Measurements from ENCODE around the gene ZNF438.

- TF ChIP-seq RAD51 (IDR thresholded peaks at IDR 0.05; ENCODE audit: borderline replicate concordance) (no peak), ZNF253 (CRISPR knock-in tag; IDR thresholded peaks at IDR 0.05; ENCODE audit: borderline replicate concordance) (no peak), EP300 (IDR thresholded peaks at IDR 0.05; ENCODE audit: low read depth in 2 of 2, low read length in 2 of 2) (no peak), EP300 (CRISPR knock-in tag; IDR thresholded peaks at IDR 0.05; ENCODE audit: borderline replicate concordance) (no peak), PCBP1 (IDR thresholded peaks at IDR 0.05; ENCODE audit: borderline replicate concordance, low read depth, low read length) (no peak), TBX3 (IDR thresholded peaks at IDR 0.05; ENCODE audit: borderline replicate concordance) (no peak)
- TF ChIP-seq, protein P1, sequence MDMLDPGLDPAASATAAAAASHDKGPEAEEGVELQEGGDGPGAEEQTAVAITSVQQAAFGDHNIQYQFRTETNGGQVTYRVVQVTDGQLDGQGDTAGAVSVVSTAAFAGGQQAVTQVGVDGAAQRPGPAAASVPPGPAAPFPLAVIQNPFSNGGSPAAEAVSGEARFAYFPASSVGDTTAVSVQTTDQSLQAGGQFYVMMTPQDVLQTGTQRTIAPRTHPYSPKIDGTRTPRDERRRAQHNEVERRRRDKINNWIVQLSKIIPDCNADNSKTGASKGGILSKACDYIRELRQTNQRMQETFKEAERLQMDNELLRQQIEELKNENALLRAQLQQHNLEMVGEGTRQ (IDR thresholded peaks at IDR 0.05; ENCODE audit: low read depth, low read length): no peak
- TF ChIP-seq, protein P1 (CRISPR knock-in tag; IDR thresholded peaks at IDR 0.05; ENCODE audit: borderline replicate concordance): no peak
Observed at GRCh38 chr10:31035266-31035798, 3.7 kb upstream of the ZNF438 start.

Measured in HepG2 (cell line).